Measurements from ENCODE around the gene FOXRED2.

FOXRED2 gene

DNA sequence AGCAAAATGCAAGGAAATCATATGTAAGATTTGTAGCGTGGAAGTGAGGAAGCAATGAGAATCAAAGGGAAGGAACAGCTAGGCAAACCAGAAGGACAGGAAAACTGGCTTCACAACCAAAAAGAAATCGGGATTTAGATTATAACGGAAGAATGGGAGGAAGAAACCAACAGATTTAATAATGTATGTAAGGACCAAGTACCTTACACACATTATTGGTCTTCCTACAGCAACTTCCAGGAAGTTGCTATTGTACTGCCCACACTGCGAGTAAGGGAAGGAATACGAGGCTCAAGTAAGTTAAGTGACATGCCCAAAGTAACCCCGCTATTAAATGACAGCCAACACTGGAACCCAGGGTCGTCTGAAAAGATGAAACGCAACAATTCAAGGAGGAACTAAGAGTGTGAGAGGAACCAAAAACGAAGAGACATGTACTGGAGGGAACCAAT lies 25.9 kb downstream of the FOXRED2 start:
- H3K9me3 ChIP-seq (ENCODE audit: control insufficient read depth, low read length): no peaks in the 10 kb centered on the region
- H3K36me3 ChIP-seq (ENCODE audit: control insufficient read depth, insufficient read depth, low read length): peaks cover 7% of the 10 kb centered on the region
- H3K4me1 ChIP-seq (ENCODE audit: control insufficient read depth, insufficient read depth, low read length): peaks cover 10% of the 10 kb centered on the region
- H3K4me3 ChIP-seq (ENCODE audit: low read length): peak overlapping the region; percentile 52
- H3K9ac ChIP-seq (ENCODE audit: low read length): peak overlapping the region; percentile 90
- H3K27me3 ChIP-seq (ENCODE audit: control insufficient read depth, insufficient read depth, low read length): no peaks in the 10 kb centered on the region

DNA sequence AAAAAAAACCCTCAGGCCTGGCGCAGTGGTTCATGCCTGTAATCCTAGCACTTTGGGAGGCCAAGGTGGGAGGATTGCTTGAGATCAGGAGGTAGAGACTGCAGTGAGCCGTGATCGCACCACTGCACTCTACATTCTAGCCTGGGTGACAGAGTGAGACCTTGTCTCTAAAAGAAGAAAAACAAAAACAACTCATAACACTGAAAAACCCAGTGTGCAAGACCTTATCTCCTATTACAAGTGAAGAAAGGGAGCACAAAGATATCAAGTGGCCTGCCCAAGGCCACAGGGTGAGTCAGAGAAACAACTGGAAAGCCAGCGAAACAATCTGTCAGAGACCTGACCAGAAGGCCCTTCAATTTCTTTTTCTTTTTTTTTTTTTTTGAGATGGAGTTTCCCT lies 27.9 kb downstream of the FOXRED2 start:
- peaks cover 23% of the 10 kb centered on the region for H3K36me3 ChIP-seq (ENCODE audit: control insufficient read depth, insufficient read depth, low read length)
- H3K4me3 ChIP-seq (ENCODE audit: low read length): no peak overlapping the region
- peaks cover 10% of the 10 kb centered on the region for H3K4me1 ChIP-seq (ENCODE audit: control insufficient read depth, insufficient read depth, low read length)
- H3K9ac ChIP-seq (ENCODE audit: low read length): no peak overlapping the region
- H3K27me3 ChIP-seq (ENCODE audit: control insufficient read depth, insufficient read depth, low read length): no peaks in the 10 kb centered on the region
- H3K9me3 ChIP-seq (ENCODE audit: control insufficient read depth, low read length): no peaks in the 10 kb centered on the region

DNA sequence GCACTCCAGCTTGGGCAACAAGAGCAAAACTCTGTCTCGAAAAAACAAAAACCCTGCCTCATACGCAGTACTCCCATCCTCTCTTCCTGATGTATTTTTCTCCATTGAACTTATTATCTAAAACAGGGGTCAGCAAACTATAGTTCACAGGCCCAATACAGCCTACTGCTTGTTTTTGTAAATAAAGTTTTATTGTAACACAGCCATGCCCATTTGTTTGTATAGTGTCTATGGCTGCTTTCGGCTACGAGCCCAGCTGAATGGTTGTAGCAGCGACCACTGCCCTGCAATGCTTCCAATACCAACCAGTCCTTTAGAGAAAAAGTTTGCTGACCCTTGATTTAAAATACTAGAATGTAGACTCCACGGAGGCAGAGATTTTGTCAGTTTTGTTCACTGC lies 31.5 kb downstream of the FOXRED2 start:
- Histone ChIP-seq H3K4me1 (ENCODE audit: control insufficient read depth, insufficient read depth, low read length) (peaks cover 4% of the 10 kb centered on the region), H3K9me3 (ENCODE audit: control insufficient read depth, low read length) (no peaks in the 10 kb centered on the region), H3K4me3 (ENCODE audit: low read length) (no peak overlapping the region), H3K9ac (ENCODE audit: low read length) (no peak overlapping the region), H3K27me3 (ENCODE audit: control insufficient read depth, insufficient read depth, low read length) (no peaks in the 10 kb centered on the region), H3K36me3 (ENCODE audit: control insufficient read depth, insufficient read depth, low read length) (peaks cover 23% of the 10 kb centered on the region)

DNA sequence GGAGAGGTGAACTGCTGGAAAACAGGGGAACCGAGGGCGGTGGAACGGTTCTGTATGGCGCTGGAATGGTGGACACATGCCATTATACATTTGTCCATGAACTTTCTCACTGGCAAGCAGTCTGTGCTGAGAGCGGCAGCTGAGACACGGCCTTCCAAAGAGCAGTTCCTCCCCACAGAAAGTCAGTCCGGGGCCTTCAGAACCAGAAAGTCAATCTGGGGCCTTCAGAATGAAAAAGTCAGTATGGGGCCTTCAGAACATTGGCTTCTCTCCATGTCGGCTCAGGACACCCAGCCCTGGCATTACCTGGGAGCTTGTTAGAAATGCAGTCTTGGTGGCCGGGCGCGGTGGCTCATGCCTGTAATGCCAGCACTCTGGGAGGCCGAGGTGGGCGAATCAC lies 34.2 kb downstream of the FOXRED2 start:
- Histone ChIP-seq H3K36me3 (ENCODE audit: control insufficient read depth, insufficient read depth, low read length) (peaks cover 28% of the 10 kb centered on the region), H3K9ac (ENCODE audit: low read length) (no peak overlapping the region), H3K4me3 (ENCODE audit: low read length) (no peak overlapping the region), H3K27me3 (ENCODE audit: control insufficient read depth, insufficient read depth, low read length) (no peaks in the 10 kb centered on the region), H3K9me3 (ENCODE audit: control insufficient read depth, low read length) (no peaks in the 10 kb centered on the region), H3K4me1 (ENCODE audit: control insufficient read depth, insufficient read depth, low read length) (peaks cover 16% of the 10 kb centered on the region)

DNA sequence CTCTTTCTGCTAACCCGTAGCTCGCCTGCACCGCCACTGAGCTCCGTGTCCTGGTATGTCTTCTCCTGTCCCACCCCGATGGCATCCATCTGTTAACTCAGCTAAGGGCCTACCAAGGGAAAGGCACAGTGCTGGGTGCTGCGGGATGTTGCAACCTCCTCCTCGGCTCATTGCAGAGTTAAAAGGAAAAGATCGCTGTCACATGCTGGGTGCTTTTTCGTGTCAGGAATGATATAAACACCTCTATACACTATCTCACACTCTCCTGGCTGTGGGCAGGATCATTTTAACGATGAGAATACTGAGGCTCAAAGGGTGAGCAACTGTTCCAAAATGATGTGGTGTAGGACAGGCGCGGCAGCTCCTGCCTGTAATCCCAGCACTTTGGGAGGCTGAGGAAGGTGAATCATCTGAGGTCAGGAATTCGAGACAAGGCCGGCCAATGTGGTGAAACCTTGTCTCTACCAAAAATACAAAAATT lies 35.5 kb downstream of the FOXRED2 start:
- H3K4me3 ChIP-seq (ENCODE audit: low read length): no peak overlapping the region
- H3K9me3 ChIP-seq (ENCODE audit: control insufficient read depth, low read length): no peaks in the 10 kb centered on the region
- H3K9ac ChIP-seq (ENCODE audit: low read length): no peak overlapping the region
- H3K36me3 ChIP-seq (ENCODE audit: control insufficient read depth, insufficient read depth, low read length): peaks cover 23% of the 10 kb centered on the region
- peaks cover 20% of the 10 kb centered on the region for H3K4me1 ChIP-seq (ENCODE audit: control insufficient read depth, insufficient read depth, low read length)
- H3K27me3 ChIP-seq (ENCODE audit: control insufficient read depth, insufficient read depth, low read length): no peaks in the 10 kb centered on the region

DNA sequence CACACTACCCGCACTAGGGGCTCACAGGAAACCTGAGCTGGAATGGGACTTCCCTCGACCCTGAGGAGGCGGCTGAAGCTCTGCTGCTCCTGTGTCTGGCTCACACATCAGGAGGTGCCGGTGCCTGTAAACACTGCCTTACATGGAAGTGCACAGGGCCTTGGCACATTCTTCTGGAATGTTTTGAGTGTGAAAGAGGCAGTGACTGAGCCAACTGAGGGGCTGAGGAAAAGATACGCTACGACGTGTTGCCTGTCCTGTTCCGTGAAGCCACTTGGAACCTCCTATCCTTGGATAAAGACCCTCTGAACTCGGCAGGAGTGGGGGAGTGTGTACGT lies 35.9 kb downstream of the FOXRED2 start:
- Histone ChIP-seq H3K9me3 (ENCODE audit: control insufficient read depth, low read length) (no peaks in the 10 kb centered on the region), H3K4me1 (ENCODE audit: control insufficient read depth, insufficient read depth, low read length) (peaks cover 22% of the 10 kb centered on the region), H3K27me3 (ENCODE audit: control insufficient read depth, insufficient read depth, low read length) (no peaks in the 10 kb centered on the region), H3K4me3 (ENCODE audit: low read length) (no peak overlapping the region), H3K9ac (ENCODE audit: low read length) (no peak overlapping the region), H3K36me3 (ENCODE audit: control insufficient read depth, insufficient read depth, low read length) (peaks cover 21% of the 10 kb centered on the region)

DNA sequence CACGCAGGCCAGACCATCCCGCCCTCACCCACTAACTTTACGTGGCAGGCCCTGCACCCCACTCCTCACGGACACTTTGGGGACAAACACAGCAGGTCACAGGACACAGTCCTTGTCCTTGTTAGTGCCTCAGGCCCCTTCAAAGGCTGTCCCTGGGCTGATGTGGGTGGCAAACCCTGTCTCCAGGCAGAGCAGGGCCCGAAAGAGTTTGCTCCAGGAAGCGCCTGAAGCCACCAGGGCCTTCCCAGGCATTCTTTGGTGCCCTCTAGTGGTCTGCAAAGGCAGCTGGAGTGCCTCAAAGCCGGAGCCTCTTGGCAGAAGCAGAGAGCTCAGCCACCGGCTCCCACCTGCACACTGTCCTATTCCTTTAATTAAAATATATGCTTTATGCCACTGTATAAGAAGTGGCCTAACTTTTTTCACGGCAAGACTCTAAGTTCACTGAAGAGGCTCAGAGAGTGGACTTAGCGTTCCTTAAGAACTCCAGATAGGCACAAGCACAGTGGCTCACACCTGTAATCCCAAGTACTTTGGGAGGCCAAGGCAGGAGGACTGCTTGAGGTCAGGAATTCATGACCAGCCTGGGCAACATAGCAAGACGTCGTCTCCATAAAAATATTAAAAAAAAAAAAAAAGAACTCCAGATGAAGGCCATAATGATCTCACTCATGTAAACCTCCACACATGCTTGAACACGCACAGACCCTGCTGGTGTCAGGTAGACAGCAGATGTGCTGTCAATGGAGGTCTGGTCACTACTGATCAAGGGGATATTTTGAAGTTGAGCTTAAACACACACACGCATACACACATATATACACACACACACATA lies 36.5 kb downstream of the FOXRED2 start:
- Histone ChIP-seq H3K27me3 (ENCODE audit: control insufficient read depth, insufficient read depth, low read length) (no peaks in the 10 kb centered on the region), H3K4me1 (ENCODE audit: control insufficient read depth, insufficient read depth, low read length) (peaks cover 28% of the 10 kb centered on the region), H3K9ac (ENCODE audit: low read length) (peak overlapping the region; percentile 56), H3K9me3 (ENCODE audit: control insufficient read depth, low read length) (no peaks in the 10 kb centered on the region), H3K4me3 (ENCODE audit: low read length) (no peak overlapping the region), H3K36me3 (ENCODE audit: control insufficient read depth, insufficient read depth, low read length) (peaks cover 15% of the 10 kb centered on the region)

DNA sequence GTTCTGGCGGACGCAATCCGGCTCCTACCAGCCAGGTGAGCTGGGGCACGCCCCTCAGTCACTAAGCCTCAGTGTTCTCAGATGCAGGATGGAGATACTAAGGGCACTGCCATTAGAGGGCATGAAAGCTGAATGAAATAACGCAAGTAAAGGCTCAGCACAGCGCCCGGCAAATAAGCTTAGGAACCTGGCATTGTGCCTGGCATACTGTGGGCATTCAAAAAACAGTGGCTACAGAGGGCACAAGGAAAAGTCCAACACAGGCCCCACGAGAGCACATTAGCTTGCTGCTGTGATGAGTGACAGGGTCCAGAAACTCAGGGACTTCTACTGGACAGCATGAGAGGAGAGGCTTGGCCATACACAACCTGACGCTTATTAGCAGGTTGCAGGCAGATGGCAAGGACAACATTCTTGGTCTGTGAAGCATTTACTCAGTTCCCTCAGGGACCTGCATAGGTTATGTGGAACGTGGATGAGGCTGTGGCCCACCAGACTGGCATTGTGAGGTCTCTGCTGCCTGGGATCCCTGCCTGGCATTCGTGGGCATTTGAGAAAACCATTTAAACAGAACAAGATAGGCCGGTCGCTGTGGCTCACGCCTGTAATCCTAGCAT lies 37.6 kb downstream of the FOXRED2 start:
- H3K27me3 ChIP-seq (ENCODE audit: control insufficient read depth, insufficient read depth, low read length): no peaks in the 10 kb centered on the region
- no peak overlapping the region for H3K9ac ChIP-seq (ENCODE audit: low read length)
- peaks cover 5% of the 10 kb centered on the region for H3K36me3 ChIP-seq (ENCODE audit: control insufficient read depth, insufficient read depth, low read length)
- H3K4me1 ChIP-seq (ENCODE audit: control insufficient read depth, insufficient read depth, low read length): peaks cover 40% of the 10 kb centered on the region
- no peaks in the 10 kb centered on the region for H3K9me3 ChIP-seq (ENCODE audit: control insufficient read depth, low read length)
- no peak overlapping the region for H3K4me3 ChIP-seq (ENCODE audit: low read length)

DNA sequence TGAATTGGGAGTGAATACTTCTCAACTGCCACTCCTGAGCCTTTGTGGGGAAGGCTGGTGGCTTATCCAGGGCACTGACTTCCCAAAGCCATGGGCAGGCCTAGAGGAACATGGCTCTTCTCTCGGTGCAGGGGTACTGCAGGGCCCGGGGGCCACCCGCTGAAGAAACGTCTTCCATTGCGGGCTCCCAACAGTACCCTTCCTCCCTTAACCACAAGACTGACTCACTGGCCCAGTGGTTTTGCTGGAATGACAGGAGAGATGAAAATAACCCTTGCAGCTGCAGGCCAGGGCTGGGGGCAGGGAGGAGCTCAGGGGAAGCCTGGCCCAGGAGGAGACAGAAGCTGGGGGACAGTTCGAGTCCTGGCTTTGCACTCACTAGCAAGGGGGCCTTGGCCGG lies 38.9 kb downstream of the FOXRED2 start:
- H3K27me3 ChIP-seq (ENCODE audit: control insufficient read depth, insufficient read depth, low read length): no peaks in the 10 kb centered on the region
- peaks cover 5% of the 10 kb centered on the region for H3K36me3 ChIP-seq (ENCODE audit: control insufficient read depth, insufficient read depth, low read length)
- H3K4me3 ChIP-seq (ENCODE audit: low read length): no peak overlapping the region
- peaks cover 47% of the 10 kb centered on the region for H3K4me1 ChIP-seq (ENCODE audit: control insufficient read depth, insufficient read depth, low read length)
- no peaks in the 10 kb centered on the region for H3K9me3 ChIP-seq (ENCODE audit: control insufficient read depth, low read length)
- H3K9ac ChIP-seq (ENCODE audit: low read length): peak overlapping the region; percentile 12

DNA sequence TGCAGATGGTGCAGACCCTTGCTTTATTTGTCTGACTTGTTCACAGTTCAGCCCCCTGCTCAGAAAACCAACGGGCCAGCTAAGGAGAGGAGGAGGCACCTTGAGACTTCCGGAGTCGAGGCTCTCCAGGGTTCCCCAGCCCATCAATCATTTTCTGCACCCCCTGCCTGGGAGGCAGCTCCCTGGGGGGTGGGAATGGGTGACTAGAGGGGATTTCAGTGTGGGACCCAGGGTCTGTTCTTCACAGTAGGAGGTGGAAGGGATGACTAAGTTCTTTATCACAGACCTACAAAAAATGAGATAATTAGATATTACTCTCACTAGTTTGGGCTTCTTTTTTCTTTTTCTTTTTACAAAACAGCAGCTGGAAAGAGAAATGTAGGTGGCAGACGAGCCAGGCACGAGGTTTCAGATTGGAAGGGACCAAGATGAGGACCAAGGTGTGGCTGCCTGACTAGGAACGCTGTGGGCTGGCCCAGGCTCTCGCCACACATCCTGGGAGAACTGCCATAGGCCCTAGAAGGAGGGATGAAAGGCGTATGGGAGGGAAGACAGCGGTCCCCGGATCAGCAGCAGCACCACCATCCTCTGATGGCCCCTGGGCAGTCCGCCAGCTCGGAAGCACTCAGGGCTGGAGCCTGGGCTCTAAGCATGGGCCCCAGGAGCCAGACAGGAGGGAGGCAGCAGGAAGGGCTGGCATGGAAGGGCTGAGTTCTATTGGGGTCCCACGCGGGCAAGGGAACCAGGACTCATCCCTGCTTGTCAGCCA lies 39.6 kb downstream of the FOXRED2 start:
- H3K9me3 ChIP-seq (ENCODE audit: control insufficient read depth, low read length): no peaks in the 10 kb centered on the region
- peaks cover 5% of the 10 kb centered on the region for H3K36me3 ChIP-seq (ENCODE audit: control insufficient read depth, insufficient read depth, low read length)
- peaks cover 50% of the 10 kb centered on the region for H3K4me1 ChIP-seq (ENCODE audit: control insufficient read depth, insufficient read depth, low read length)
- peak overlapping the region; percentile 12 for H3K9ac ChIP-seq (ENCODE audit: low read length)
- no peaks in the 10 kb centered on the region for H3K27me3 ChIP-seq (ENCODE audit: control insufficient read depth, insufficient read depth, low read length)
- no peak overlapping the region for H3K4me3 ChIP-seq (ENCODE audit: low read length)

DNA sequence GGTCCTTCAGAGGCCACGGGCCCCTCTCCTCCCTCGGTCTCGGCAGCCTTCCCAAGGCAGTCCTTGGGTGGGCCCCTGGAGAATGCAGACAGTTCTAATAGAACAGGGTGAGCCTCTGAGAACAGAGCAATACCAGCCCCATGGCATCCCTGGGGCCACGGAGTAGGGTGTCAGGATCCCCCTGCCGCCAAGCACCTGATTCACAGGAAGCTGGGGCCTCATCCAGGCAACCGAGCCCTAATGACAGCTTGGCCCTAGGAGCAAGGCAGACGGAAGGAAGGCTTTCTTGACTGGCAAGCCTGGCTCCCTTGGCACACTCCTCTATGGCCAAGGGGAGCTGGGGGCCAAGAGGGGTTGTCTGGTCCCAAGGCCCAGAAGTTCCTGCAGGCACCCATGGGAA lies 40.6 kb downstream of the FOXRED2 start:
- Histone ChIP-seq H3K4me1 (ENCODE audit: control insufficient read depth, insufficient read depth, low read length) (peaks cover 56% of the 10 kb centered on the region), H3K27me3 (ENCODE audit: control insufficient read depth, insufficient read depth, low read length) (no peaks in the 10 kb centered on the region), H3K9me3 (ENCODE audit: control insufficient read depth, low read length) (no peaks in the 10 kb centered on the region), H3K9ac (ENCODE audit: low read length) (peak overlapping the region; percentile 63), H3K36me3 (ENCODE audit: control insufficient read depth, insufficient read depth, low read length) (peaks cover 5% of the 10 kb centered on the region), H3K4me3 (ENCODE audit: low read length) (no peak overlapping the region)

Data from mucosa of stomach (tissue), 1 donor.